T-helper 17 cell (primary cell): ENCODE results near the gene KSR2. TPM values are rescaled to one million over a fixed set of nuclear protein-coding genes. Genes with fewer than 3 reads are reported as not detected.
A peak's percentile ranks its signal among the peaks of the same experiment; 100 is the strongest.
"Not testable (repeated sequence)": the region's sequence is repeated elsewhere in the genome, so short reads cannot be mapped to it uniquely, and the experiment has no call there.

Experiments used
- ATAC-seq: fragments of 150-1000 bp; cut with Tn5 transposase; 2 replicates; pipeline ENCODE4 v1.10.0; 2021; ENCODE audit warnings: mild to moderate bottlenecking, moderate library complexity
- DNase-seq, 3 donors: peaks; one replicate each; pipeline versions ENCODE4 v3.0.0 to v3.0.0-alpha.2; 2020 to 2021
- H3K9me3 ChIP-seq: one replicate; pipeline ENCODE4 v1.7.0; 2013; ENCODE audit warnings: low read length, mild to moderate bottlenecking; ENCODE audit not compliant: control insufficient read depth, poor library complexity, severe bottlenecking
- H3K27ac Mint-ChIP-seq: one replicate; pipeline ENCODE4 v1.8.0; 2022; ENCODE audit warnings: mild to moderate bottlenecking, moderate library complexity, mixed read lengths
- H3K27me3 Mint-ChIP-seq: one replicate; pipeline ENCODE4 v1.8.0; 2022; ENCODE audit warnings: mixed read lengths
- H3K36me3 Mint-ChIP-seq: one replicate; pipeline ENCODE4 v1.8.0; 2022; ENCODE audit warnings: low read depth, mixed read lengths
- H3K4me1 Mint-ChIP-seq: one replicate; pipeline ENCODE4 v1.8.0; 2022; ENCODE audit warnings: mild to moderate bottlenecking, mixed read lengths
- H3K4me3 Mint-ChIP-seq: one replicate; pipeline ENCODE4 v1.8.0; 2022; ENCODE audit warnings: mild to moderate bottlenecking, moderate library complexity, mixed read lengths
- total RNA-seq, 4 donors: library from RNA in 2 of 4; stranded (reverse) in 2 of 4; gene quantifications; one replicate each; pipeline ENCODE4 v1.2.3 and lab custom pipeline; 2022 to 2026

KSR2 gene
- total RNA-seq, 2 donors from 2014 or later, result 0.05 to 0.10 TPM

- Mint-ChIP-seq H3K4me1 (no peaks in the 10 kb centered on the region), H3K27me3 (no peaks in the 10 kb centered on the region), H3K4me3 (no peak overlapping the region), H3K36me3 (no peaks in the 10 kb centered on the region), H3K27ac (no peak overlapping the region)
- ATAC-seq (no peak), DNase-seq (no peak)
- no peaks in the 10 kb centered on the region for H3K9me3 ChIP-seq
These were observed 68.2 kb downstream of the KSR2 start for GRCh38 chr12:117900561-117900960.

DNA sequence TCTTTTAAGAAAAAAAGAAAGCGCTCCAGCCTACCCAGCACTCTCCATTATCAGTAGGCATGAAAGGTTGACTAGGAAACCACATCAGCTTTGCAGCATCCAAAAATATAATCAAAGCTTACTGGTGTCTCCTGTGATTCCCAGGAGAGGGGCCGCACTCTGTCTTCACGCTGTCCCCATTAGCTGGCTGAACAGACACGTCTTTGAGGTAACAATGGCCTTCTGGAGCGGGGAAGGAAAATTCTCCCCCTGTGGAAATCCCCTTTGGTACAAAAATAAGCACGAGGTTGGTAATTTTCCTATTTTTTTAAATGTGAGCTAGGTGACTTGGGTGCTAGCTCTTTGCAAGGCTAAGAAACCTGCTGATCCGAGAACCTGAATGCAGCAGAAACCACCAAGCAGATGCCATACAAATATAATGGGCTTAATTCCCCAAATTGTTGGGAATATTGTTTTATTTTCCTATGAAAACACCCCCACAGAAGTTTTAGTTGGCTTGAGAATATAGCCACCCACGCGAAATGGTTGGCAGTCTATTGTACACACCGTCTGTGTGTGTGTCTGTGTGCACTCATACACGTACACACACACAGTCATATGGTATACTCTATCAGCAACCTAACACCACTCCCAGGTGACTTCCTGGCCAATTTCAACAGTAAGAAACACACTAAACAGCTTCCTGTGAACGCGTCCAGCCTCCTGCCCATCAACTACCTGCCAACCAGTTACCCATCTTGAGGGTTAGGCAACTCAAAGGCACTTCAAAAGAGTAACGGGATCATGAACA, 71.2 kb downstream of the KSR2 start:
- ATAC-seq (no peak), DNase-seq (no peak)
- H3K9me3 ChIP-seq, result no peaks in the 10 kb centered on the region
- peaks cover 2% of the 10 kb centered on the region for H3K36me3 Mint-ChIP-seq
- no peak overlapping the region for H3K4me3 Mint-ChIP-seq
- H3K27ac Mint-ChIP-seq, result no peak overlapping the region
- H3K27me3 Mint-ChIP-seq, result no peaks in the 10 kb centered on the region
- no peaks in the 10 kb centered on the region for H3K4me1 Mint-ChIP-seq

DNA sequence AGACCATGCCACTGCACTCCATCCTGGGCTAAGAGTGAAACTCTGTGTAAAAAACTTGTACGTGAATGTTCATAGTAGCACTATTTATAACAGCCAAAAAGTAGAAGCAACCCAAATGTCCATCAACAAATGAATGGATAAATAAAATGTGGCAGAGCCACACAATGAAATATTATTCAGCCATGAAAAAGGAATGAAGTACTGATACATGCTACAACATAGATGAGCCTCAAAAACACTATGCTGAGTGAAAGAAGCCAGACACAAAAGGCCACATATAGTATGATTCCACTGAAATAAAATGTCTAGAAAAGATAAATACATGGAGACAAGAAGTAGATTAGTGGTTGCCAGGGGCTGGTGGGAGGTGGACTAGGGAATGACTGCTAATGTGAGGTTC, 72.8 kb downstream of the KSR2 start:
- no peaks in the 10 kb centered on the region for H3K9me3 ChIP-seq
- H3K27me3 Mint-ChIP-seq, result no peaks in the 10 kb centered on the region
- ATAC-seq (no peak), DNase-seq (no peak)
- peaks cover 2% of the 10 kb centered on the region for H3K36me3 Mint-ChIP-seq
- H3K27ac Mint-ChIP-seq, result no peak overlapping the region
- no peaks in the 10 kb centered on the region for H3K4me1 Mint-ChIP-seq
- no peak overlapping the region for H3K4me3 Mint-ChIP-seq

- ATAC-seq (no peak), DNase-seq (no peak)
- H3K36me3 Mint-ChIP-seq, result peaks cover 2% of the 10 kb centered on the region
- no peaks in the 10 kb centered on the region for H3K4me1 Mint-ChIP-seq
- H3K9me3 ChIP-seq, result no peaks in the 10 kb centered on the region
- no peak overlapping the region for H3K27ac Mint-ChIP-seq
- peaks cover 21% of the 10 kb centered on the region for H3K27me3 Mint-ChIP-seq
- H3K4me3 Mint-ChIP-seq, result no peak overlapping the region
These were observed 76.3 kb downstream of the KSR2 start for GRCh38 chr12:117892441-117892840.

- H3K27ac Mint-ChIP-seq, H3K4me1 Mint-ChIP-seq, H3K4me3 Mint-ChIP-seq, H3K36me3 Mint-ChIP-seq, DNase-seq, H3K9me3 ChIP-seq, ATAC-seq: not testable (repeated sequence)
- peaks cover 21% of the 10 kb centered on the region for H3K27me3 Mint-ChIP-seq
These were observed 77.5 kb downstream of the KSR2 start for GRCh38 chr12:117891265-117891664.

DNA sequence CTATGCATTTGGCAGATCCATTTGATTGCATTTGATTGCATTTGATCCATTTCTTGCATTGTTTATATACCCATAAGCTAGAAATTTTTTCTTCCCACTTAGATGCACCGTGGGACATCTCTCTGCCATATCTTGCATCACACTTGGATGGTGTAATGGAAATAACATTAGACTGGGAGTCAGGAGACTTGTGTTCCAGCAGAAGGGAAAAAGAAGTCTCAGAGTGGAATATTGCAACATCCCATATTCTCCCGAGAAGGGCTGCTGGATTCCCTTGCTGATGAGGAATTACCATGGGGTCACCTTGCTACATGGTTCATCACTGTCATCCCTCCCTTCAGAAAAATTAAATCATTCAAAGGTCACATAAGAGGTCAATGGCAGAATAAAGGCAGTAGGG, 78.1 kb downstream of the KSR2 start:
- Mint-ChIP-seq H3K4me1 (no peaks in the 10 kb centered on the region), H3K27me3 (peaks cover 21% of the 10 kb centered on the region), H3K4me3 (no peak overlapping the region), H3K36me3 (peaks cover 2% of the 10 kb centered on the region), H3K27ac (no peak overlapping the region)
- H3K9me3 ChIP-seq, result no peaks in the 10 kb centered on the region
- no peak for ATAC-seq
- no peak for DNase-seq

GRCh38 chr12:117890137-117890536, 78.7 kb downstream of the KSR2 start:
- Mint-ChIP-seq H3K27me3 (peaks cover 21% of the 10 kb centered on the region), H3K4me3 (no peak overlapping the region), H3K36me3 (peaks cover 2% of the 10 kb centered on the region), H3K4me1 (no peaks in the 10 kb centered on the region), H3K27ac (no peak overlapping the region)
- ATAC-seq (peak; percentile 33), DNase-seq (no peak)
- H3K9me3 ChIP-seq, result no peaks in the 10 kb centered on the region

DNA sequence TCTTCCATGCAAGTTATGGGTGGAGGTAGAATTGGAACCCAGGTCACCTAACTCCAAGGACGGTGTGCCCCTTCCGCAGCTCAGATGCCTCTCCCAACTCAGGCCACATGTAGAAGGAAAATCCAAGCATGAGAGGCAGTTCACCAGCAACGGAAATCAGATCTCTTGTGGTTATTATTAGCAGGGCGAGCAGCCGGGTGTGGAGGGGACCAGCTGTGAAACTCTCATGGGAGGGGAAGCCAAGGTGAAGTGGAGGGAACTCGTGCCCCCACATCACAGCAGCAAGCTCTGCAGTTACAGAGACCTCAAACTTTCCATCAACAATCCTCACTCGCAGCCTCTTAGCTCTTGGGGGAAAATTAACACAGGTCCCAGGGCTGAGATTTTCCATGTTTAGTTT, 79.7 kb downstream of the KSR2 start:
- DNase-seq (no peak), ATAC-seq (no peak)
- H3K4me1 Mint-ChIP-seq, result no peaks in the 10 kb centered on the region
- H3K27ac Mint-ChIP-seq, result peak overlapping the region; percentile 12
- H3K36me3 Mint-ChIP-seq, result no peaks in the 10 kb centered on the region
- H3K9me3 ChIP-seq, result no peaks in the 10 kb centered on the region
- no peak overlapping the region for H3K4me3 Mint-ChIP-seq
- peaks cover 24% of the 10 kb centered on the region for H3K27me3 Mint-ChIP-seq

GRCh38 chr12:117885211-117885610, 83.6 kb downstream of the KSR2 start:
- ATAC-seq (no peak), DNase-seq (no peak)
- no peaks in the 10 kb centered on the region for H3K9me3 ChIP-seq
- Mint-ChIP-seq H3K27ac (no peak overlapping the region), H3K4me3 (no peak overlapping the region), H3K27me3 (peaks cover 21% of the 10 kb centered on the region), H3K36me3 (no peaks in the 10 kb centered on the region), H3K4me1 (no peaks in the 10 kb centered on the region)

DNA sequence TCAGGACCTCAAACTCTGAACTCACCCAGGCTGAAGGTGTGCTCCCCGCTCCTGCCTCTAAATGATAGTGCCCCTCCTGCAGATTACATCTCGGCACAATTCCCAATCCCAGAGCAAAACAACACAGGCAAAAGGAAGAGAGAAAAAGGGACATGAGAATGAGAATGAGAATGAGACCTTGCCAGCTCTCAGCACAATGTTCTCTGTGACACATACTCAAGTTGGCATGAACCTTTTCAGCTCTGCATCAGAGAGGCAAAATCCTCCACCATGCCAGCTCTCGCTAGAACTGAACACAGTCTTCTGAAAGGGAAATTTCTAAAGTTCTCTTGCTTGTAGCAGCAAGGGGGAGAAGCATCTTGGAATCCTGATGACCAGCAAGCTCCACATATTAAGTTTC, 84.6 kb downstream of the KSR2 start:
- H3K4me1 Mint-ChIP-seq, result no peaks in the 10 kb centered on the region
- no peaks in the 10 kb centered on the region for H3K36me3 Mint-ChIP-seq
- H3K27ac Mint-ChIP-seq, result no peak overlapping the region
- DNase-seq (no peak), ATAC-seq (no peak)
- no peak overlapping the region for H3K4me3 Mint-ChIP-seq
- peaks cover 10% of the 10 kb centered on the region for H3K27me3 Mint-ChIP-seq
- H3K9me3 ChIP-seq, result no peaks in the 10 kb centered on the region

DNA sequence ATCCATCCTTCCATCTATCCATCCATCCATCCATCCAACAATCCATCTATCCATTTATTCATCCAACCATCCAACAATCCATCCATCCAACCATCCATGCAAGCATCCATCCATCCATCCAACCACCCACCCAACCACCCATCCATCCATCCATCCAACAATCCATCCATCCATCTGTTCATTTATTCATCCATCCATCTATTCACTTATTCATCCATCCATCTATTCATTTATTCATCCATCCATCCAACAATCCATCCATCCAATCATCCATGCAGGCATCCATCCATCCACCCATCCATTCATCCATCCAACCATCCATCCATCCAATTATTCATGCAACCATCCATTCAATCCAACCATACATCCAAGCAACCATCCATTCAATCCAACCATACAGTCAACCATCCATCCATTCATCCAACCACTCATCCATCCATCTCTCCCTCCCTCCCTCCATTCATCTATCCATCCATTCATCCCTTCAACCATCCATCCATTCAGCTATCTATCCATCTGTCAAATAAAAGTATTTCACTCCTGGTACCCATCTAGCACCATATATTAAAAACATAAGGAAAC, 86.1 kb downstream of the KSR2 start:
- H3K4me3 Mint-ChIP-seq, result no peak overlapping the region
- H3K36me3 Mint-ChIP-seq, result no peaks in the 10 kb centered on the region
- H3K9me3 ChIP-seq, result no peaks in the 10 kb centered on the region
- H3K27me3 Mint-ChIP-seq, result peaks cover 6% of the 10 kb centered on the region
- H3K4me1 Mint-ChIP-seq, result no peaks in the 10 kb centered on the region
- no peak for ATAC-seq
- H3K27ac Mint-ChIP-seq, result no peak overlapping the region
- DNase-seq, result no peak

DNA sequence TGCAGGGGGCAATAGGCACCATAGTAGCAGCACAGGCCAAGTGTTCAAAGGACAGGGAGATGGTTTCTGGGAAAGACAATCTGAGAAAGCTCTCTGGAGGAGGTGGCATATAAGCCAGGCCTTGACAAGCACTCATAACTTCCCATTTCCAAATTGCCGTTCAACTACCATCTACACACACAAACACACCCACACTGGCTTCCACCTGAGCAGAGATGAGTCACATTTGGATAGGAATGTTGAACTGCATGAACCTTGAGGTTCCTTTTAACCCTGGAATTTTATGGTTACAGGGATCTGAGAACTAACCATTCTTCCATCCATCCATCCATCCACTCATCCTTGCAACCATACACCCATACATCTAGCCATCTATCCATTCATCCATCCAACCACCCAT, 86.6 kb downstream of the KSR2 start:
- Mint-ChIP-seq H3K36me3 (no peaks in the 10 kb centered on the region), H3K4me3 (no peak overlapping the region), H3K27me3 (peaks cover 6% of the 10 kb centered on the region), H3K4me1 (no peaks in the 10 kb centered on the region), H3K27ac (no peak overlapping the region)
- ATAC-seq (no peak), DNase-seq (no peak)
- H3K9me3 ChIP-seq, result no peaks in the 10 kb centered on the region

DNA sequence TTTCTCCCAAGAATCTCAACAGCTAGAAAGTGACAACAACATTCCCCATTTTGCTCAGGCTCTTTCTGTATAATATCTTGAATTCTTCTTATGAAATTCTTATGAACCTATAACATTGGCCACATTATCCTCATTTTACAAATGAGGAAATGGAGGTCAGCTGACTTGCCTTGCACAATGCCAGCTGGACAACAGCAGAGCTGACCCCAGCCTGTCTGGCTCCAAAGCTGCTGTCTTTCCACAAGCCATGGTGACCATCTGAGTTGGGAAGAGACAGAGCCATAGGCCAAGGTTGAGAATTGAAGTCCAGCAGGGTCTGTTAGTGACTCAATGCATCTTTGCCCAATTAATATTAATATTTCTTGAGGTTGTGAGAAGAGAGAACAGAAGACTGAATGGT, 87.3 kb downstream of the KSR2 start:
- H3K27ac Mint-ChIP-seq, result no peak overlapping the region
- H3K4me3 Mint-ChIP-seq, result no peak overlapping the region
- H3K36me3 Mint-ChIP-seq, result no peaks in the 10 kb centered on the region
- no peaks in the 10 kb centered on the region for H3K4me1 Mint-ChIP-seq
- DNase-seq, result no peak
- peaks cover 6% of the 10 kb centered on the region for H3K27me3 Mint-ChIP-seq
- no peak for ATAC-seq
- no peaks in the 10 kb centered on the region for H3K9me3 ChIP-seq

DNA sequence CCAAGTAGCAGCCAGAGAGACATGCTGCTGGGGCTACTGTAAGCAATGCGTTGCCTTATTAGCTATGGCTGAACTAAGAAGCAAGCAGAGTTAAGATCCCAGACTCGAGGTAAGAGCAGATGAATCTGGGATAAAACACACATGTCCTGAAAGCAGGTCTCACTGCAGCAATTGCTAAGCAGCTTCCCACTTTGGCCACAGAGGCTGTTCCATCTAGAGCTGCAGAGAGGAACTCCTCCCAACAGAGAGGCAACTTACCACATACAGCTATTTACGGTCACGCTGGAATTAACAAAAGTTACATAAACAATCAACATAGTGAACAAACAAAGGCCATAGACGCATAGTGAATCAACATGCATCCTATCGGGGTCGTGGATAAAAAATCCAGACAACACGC, 90.2 kb downstream of the KSR2 start:
- H3K9me3 ChIP-seq, result no peaks in the 10 kb centered on the region
- Mint-ChIP-seq H3K4me3 (no peak overlapping the region), H3K4me1 (peaks cover 8% of the 10 kb centered on the region), H3K27me3 (peaks cover 16% of the 10 kb centered on the region), H3K27ac (no peak overlapping the region), H3K36me3 (no peaks in the 10 kb centered on the region)
- DNase-seq (no peak), ATAC-seq (no peak)
